ENCODE results near the gene CADM1. TPM values are rescaled to one million over a fixed set of nuclear protein-coding genes. Genes with fewer than 3 reads are reported as not detected.

The CADM1 gene
- total RNA-seq: 32.0 TPM

DNA sequence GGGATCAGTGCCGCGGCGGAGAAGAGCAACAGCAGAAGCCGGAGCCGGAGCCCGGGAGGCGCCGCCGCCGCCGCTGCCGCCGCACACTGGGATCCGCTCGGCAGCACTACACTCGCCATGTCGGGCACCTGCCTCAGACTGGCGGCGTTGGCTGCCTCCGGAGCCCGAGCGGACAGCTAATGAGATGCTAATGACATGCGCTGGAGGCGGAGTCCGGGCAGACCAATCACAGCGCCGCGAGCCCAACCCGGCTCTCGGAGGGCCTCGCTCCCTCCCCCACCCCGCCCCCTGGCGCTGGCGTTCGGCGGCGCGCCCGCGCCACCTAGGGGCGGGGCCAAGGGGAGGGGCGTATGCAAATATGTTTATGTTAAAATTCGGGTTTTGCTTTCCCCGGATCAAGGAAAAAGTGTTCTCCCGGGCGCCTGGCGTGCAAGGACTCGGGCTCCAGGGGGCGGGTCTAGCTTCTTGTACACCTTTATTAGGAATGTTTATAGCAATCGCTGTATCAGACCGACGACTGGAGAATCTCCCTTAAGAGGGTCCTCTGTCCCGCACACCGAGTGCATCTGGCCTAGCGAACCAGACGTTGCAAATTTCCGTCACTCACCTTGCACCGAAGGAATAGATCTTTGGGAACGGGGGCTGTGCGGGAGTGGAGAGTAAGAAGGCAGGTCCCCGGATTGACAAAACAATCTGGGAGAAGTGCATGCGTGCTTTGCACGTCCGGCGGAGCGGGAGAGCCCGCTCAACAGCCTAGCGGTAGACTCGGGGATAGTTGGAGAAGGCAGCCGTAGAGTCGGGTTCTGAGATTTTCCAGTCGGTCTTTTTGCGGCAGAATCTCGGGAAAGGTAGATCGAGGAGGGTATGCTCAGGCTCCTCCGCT is at the start of gene CADM1:
TSS of gene CADM1 (minus strand) at position 140 of the 883 bp plus-strand sequence.
- DNase-seq: peak; percentile 93

DNA sequence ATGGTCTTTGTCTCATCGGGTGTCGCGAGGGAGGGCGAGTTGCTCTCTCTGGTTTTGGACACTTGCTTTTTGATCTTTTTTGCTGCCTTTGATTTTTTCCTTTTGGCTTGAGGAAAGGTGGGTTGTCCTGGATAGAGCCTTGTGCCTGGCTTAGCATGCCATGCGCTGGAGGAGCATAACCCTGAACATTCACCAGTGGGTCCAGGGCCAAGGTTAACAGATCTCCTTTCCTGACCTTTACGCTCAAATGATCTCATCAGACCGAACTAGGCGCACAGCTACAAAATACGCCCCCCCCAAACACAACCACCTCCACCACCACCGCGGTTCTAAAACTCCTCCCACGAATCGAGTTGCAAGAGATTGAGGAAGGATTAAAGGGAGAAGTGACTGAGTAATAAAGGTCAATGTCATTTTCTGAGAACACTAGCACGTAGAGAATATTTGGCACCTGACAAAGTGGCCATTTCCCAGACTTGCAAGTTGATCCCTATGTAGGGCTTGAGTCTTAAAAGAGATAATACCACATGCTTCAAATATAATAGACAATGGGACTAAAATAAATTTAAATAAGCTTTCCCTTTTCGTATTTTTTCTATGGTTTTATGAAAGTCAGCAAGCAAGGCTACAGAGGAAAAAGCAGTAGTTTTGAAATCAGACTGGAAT is 48.7 kb upstream of the CADM1 start:
- no peak for DNase-seq

DNA sequence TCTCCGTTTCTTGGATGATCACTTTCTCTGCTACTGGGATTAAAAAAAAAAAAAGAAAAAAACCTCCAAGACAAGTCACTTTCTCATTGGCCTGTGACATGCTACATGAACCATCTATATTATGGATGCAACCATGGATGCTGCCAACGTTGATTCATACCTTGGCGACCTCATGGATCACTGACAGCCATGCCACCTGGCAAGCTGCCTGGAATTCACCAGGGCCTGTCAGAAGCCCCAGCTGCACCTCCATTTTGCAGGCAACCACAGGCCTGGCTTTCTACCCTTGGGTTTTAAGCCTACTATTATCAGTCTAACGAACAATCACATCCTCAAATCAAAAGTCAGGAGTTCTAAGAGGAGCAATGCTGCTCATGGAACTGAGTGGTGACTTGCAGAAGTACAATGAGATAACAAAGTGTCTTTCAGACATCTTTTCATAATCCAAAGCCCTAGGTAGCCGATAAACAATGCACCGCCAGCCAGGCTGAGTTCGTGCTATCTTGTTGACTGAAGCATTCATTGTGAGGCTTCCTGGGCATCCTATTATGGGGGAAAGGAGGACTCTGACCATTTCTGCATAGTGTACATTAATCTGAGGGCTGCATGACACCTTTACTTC is 48.0 kb upstream of the CADM1 start:
- no peak for DNase-seq

DNA sequence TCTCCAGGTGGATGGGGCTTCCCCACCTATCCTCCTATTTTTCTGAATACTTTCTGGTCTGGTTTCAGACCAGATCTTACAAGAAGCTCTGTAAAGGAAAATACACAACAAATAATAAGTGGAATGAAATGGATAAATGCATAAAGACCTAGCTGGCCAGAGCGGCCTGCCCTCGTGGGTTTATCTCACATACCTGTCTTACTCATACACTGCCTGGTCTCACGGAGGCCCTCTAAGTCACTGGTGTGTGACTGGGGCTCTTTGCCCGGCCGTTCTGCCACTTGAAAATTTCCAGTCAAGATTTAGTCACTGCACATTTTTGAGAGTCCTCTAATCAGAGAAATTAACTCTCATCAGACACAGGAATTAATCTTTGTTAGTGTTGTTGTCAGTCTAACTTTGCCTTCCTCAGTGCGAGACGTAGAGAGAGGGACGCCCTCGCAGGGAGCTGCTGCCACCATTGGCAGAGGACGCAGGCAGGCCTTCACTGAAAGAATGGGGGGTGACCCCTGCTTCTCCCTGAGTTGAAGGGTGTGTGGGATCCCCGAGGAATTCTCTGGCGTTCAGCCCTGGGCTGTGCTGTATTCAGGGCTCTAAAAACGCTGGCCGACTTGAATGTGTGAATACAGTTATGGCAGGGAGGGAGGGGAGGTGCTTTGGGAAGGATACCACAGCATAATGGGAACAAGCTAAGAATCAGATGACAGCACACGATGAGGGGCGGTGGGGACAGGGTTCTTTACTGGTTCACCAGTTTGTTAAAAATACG is 46.3 kb upstream of the CADM1 start:
- no peak for DNase-seq

- no peak for DNase-seq
These were observed 44.8 kb upstream of the CADM1 start for GRCh38 chr11:115548878-115549528.

DNA sequence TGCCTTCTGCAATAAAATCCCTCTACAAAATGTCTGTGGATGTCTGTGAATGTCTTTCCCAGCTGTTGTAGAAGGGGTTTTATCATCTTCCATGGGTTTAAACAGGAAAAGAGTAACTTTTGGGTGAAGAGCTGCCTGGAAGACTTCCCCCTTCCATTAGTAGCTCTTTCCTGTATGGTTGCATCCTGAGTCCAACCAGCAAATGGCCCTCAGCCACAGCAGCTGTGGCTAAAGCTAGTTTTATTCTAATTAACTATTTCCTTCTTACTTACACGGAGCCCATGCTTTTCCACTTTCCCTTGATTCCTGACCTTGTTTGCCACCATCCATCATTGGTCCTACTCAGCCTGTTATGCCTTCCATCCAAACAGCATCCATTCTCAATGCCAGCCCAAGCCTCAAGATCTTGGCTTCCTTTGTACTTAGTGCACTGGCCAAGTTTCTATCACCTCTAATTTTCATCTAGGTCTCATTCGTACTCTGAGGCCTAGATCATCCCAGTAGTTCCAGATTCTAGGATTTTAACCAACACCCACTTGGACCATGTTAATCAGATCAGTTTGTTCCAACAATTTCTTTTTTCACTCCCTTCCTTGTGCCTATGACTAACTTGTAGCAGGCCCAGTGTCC is 41.5 kb upstream of the CADM1 start:
- DNase-seq: no peak

DNA sequence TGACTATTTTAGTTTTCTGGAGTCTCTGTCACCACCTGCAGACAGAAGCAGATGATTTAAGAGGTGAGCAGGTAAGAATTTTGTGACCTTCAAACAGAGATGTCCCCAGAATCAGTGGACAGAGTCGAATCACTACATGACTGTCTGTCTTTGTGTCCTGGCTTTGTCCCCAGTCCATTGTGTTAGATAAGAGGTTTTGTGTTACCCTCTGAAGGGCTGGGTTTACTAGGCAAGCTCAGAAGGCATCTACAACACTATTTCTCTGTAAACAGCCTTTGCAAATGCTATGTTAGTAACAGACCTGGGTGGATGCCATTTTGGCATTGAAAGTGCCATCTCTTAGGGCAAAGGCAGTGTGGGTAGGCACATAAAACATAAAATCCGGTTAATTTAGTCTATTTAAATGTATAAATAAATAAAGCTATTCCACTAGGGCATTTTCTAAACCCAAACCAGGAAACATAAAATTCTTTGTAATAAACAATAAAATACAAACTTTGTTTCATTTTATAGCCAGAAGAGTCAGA is 40.3 kb upstream of the CADM1 start:
- no peak for DNase-seq

DNA sequence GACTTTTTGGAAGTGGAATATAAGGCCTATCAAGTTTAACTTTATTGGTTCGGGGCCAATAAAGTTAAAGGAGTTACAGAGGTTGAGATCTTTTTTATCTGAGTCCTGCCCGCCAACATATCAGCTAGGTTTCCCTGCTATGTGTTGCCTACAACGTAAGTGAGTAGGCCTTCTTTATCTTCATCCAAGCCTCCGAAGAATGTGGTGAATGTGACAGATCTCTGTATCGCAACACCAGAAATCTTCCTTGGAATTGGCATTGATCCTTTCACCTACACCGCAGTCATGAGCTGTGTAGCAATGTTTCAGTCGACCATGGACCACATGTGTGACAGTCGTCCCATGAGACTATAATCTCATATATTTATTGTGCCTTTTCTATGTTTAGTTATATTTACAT is 37.3 kb upstream of the CADM1 start:
- no peak for DNase-seq

DNA sequence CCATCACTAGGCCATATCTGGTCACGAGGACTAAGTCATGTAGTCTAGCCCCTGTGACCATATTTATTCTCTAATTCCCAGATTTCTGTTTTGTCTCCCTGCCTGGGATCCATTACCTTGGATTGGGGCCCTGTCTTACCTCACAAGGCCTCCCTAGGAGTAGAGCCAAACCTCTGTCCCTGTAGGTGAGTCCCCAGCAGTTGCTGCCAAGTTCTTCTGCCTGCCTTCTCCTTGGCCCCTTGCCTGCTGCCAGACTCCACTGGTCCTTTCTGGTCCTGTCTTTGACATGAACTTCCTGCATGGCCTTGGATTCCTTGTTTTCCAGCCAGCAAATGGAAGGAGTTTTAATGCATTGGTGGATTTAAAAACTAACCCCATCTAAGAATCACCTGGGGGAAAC is 35.6 kb upstream of the CADM1 start:
- DNase-seq: no peak

GRCh38 chr11:115535781-115536180 is 31.6 kb upstream of the CADM1 start:
- no peak for DNase-seq

- DNase-seq: no peak
These were observed 26.5 kb upstream of the CADM1 start for GRCh38 chr11:115530752-115531151.

GRCh38 chr11:115528225-115528624 is 24.0 kb upstream of the CADM1 start:
- DNase-seq: no peak

GRCh38 chr11:115527534-115528125 is 23.4 kb upstream of the CADM1 start:
- no peak for DNase-seq

- no peak for DNase-seq
These were observed 21.4 kb upstream of the CADM1 start for GRCh38 chr11:115525531-115526006.

DNA sequence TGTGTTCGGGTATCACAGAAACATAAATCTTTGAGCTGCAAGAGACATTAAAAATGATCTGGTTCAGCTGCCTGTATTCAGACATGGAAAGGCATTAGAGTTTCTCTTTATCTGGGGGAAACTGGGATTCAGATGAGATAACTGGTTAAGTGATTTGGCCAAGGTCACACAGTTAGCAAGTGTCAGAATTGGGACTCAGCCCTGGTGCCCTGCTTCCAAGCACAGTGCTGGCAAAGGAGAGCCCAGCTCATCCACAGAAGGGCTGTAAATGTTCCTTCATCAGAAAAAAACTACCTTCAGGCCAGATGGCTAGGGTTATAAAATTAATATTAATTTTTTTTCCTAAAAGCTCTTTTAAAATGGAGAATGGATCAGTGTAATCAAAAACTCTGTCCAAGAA is 20.4 kb upstream of the CADM1 start:
- DNase-seq: no peak

GRCh38 chr11:115523727-115524399 is 19.6 kb upstream of the CADM1 start:
- no peak for DNase-seq

GRCh38 chr11:115522302-115522701 is 18.1 kb upstream of the CADM1 start:
- DNase-seq: no peak

DNA sequence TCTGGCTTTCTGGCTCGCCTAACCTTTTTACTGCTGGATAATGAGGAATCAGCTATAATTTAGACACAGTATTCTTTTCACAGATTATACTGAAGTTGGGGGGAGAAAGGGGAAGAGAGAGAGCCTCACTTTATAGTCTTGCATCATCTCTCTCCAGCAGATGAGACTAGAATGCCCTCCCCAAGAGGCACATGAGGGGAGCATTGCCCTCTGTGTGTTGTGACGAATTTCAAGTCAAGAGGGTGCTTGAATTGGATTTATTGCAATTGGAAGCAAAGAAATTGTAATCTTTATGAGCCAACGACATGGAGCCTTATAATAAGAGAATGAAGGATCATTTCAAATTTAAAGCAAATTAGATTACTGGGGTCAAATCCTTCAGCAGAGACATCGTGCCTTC is 17.6 kb upstream of the CADM1 start:
- DNase-seq: no peak

GRCh38 chr11:115518983-115519628 is 14.9 kb upstream of the CADM1 start:
- DNase-seq: no peak

Data from skin of body (tissue), 2 donors.